RWPE2 (cell line): ENCODE measurements around the gene SERPINB4.

Experiments used
- ATAC-seq: fragments of 200-7000 bp; cut with Tn5 transposase; 3 replicates; pipeline ENCODE4 v1.9.1; 2021; ENCODE audit warnings: low read depth
- DNase-seq: peaks from one replicate; pipeline ENCODE4 v3.0.0-alpha.2; 2020; ENCODE audit warnings: low spot score
- H3K27ac ChIP-seq: fragments of 450-650 bp; 2 replicates; pipeline ENCODE4 v1.5.1; 2017; ENCODE audit warnings: mild to moderate bottlenecking; ENCODE audit not compliant: poor library complexity, severe bottlenecking
- H3K27me3 ChIP-seq: fragments of 250-450 bp; sonication (Bioruptor Pico); 2 replicates; pipeline ENCODE4 v1.5.1; 2021; ENCODE audit warnings: mild to moderate bottlenecking, moderate library complexity; ENCODE audit not compliant: insufficient read depth, poor library complexity, severe bottlenecking
- H3K36me3 ChIP-seq: fragments of 250-450 bp; sonication (Bioruptor Pico); 2 replicates; pipeline ENCODE4 v1.5.1; 2020; ENCODE audit warnings: low read depth, mild to moderate bottlenecking, moderate library complexity
- H3K4me1 ChIP-seq: fragments of 250-450 bp; sonication (Bioruptor Pico); 2 replicates; pipeline ENCODE4 v1.5.1; 2021; ENCODE audit warnings: mild to moderate bottlenecking, moderate library complexity; ENCODE audit not compliant: insufficient read depth, poor library complexity, severe bottlenecking
- H3K4me3 ChIP-seq: fragments of 250-450 bp; sonication (Bioruptor Pico); 2 replicates; pipeline ENCODE4 v1.5.1; 2021; ENCODE audit warnings: mild to moderate bottlenecking, moderate library complexity; ENCODE audit not compliant: severe bottlenecking
- H3K9me3 ChIP-seq: fragments of 250-450 bp; sonication (Bioruptor Pico); 2 replicates; pipeline ENCODE4 v1.5.1; 2021; ENCODE audit warnings: mild to moderate bottlenecking, moderate library complexity; ENCODE audit not compliant: severe bottlenecking
- TF ChIP-seq, protein P1 (sequence below): fragments of 450-650 bp; IDR thresholded peaks from one replicate; pipeline ENCODE4 v1.5.1; 2017; ENCODE audit warnings: mild to moderate bottlenecking, moderate library complexity; ENCODE audit not compliant: poor library complexity, severe bottlenecking

Gene SERPINB4

DNA sequence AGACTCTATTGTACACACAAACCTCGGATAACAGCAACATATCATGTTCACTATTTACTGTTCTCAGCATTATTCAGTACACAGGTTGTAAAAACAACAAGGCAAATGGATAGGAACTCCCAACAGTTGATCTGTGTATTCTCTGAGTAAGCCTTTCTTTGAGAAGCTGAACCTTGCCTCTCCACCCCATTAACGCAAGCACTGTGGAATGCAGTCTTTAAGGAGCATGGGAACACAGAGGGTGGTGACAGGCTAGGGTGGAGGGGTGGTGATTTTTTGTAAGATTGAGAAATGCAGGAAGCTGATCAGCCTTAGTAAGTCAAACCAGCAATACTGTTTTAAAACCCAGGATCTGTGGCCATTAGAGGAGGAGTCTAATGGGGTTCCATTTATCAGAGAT, 39.1 kb upstream of the SERPINB4 start:
- H3K9me3 ChIP-seq, result no peaks in the 10 kb centered on the region
- H3K36me3 ChIP-seq, result no peaks in the 10 kb centered on the region
- H3K27me3 ChIP-seq, result no peaks in the 10 kb centered on the region
- peaks cover 40% of the 10 kb centered on the region for H3K4me1 ChIP-seq
- DNase-seq (peak; percentile 75), ATAC-seq (peak; percentile 98)
- TF ChIP-seq, protein P1, sequence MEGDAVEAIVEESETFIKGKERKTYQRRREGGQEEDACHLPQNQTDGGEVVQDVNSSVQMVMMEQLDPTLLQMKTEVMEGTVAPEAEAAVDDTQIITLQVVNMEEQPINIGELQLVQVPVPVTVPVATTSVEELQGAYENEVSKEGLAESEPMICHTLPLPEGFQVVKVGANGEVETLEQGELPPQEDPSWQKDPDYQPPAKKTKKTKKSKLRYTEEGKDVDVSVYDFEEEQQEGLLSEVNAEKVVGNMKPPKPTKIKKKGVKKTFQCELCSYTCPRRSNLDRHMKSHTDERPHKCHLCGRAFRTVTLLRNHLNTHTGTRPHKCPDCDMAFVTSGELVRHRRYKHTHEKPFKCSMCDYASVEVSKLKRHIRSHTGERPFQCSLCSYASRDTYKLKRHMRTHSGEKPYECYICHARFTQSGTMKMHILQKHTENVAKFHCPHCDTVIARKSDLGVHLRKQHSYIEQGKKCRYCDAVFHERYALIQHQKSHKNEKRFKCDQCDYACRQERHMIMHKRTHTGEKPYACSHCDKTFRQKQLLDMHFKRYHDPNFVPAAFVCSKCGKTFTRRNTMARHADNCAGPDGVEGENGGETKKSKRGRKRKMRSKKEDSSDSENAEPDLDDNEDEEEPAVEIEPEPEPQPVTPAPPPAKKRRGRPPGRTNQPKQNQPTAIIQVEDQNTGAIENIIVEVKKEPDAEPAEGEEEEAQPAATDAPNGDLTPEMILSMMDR, result no peak
- peak overlapping the region; percentile 92 for H3K27ac ChIP-seq
- H3K4me3 ChIP-seq, result no peak overlapping the region

DNA sequence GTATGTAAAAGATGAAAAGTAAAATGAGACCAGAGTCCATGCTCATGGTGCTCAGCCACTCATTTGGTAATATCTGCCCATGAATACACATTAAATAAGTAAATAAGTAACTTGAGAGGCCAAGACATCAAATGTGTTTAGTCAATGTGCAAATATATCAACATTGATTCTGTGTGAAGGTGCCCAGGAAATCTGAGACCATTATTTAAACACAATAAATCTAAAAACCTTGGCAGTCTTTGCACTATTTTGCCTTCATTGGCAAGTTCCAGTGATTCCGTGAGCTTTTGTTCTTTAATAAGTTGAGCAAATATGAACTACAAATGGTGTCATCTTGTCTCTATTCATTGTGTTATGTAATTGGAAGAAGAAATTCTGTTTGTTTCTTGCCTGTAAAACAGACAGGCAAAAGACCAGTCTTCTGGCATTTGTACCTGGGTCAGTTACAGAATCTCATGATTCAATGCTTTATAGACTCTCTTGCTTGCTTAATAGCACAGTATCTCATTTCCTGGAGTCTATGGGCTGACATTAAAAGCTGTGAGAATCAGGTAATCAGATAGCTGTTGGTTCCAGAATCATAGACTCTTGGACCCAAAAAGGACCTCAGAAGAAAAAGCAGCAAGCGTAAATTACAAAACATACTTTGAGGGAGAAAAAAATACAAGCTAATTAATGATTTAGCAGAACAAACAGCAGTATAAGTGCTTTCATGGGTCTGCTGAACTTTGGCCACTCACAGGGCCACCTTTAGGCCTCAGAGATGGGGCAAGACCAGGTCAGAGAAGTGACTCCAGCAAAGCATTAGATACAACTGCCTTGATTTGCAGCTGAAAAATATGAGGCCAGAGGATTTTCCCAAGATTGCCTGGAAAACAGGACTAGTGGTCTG, 37.6 kb upstream of the SERPINB4 start:
- H3K9me3 ChIP-seq, result no peaks in the 10 kb centered on the region
- no peaks in the 10 kb centered on the region for H3K27me3 ChIP-seq
- H3K36me3 ChIP-seq, result no peaks in the 10 kb centered on the region
- DNase-seq (no peak), ATAC-seq (peak; percentile 38; the same call in 2 of the 3 replicates)
- peak overlapping the region; percentile 92 for H3K27ac ChIP-seq
- H3K4me3 ChIP-seq, result no peak overlapping the region
- TF ChIP-seq, protein P1, result no peak
- peaks cover 40% of the 10 kb centered on the region for H3K4me1 ChIP-seq

DNA sequence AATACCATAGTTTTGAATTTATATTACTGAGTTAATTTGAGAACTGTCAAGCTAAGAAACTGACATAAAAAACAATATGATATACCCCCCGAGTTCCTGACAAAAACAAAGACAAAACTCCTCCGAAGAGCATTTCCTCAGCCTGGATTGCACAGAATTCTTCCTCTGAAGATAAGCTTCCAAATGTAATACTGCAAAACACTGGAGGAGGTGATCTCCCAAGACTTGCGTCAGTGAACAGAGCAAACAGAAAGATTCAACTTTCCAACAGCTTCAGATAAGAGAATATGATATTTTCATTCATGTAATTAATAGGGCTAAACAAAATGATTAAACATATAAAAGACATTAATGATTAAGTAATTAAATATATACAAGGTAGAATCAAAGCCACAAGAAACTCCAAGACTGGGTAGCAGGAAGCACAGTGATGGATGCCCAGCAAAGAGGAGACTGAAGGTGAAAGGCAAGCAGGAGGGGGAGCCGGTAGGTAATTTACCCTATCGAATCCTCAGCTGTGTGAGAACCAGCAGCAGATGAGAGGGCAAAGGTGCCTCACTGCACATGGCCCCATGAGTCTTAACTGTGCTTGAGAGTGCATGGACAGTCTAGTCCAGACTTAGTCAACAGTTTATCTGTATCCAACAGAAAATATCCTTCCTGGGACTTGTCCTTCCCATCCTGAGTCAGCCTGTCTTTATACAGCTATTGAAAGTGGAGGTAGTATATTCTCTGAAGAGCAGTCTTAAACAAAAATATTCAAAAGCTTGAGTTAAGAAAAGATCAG, 36.0 kb upstream of the SERPINB4 start:
- peaks cover 40% of the 10 kb centered on the region for H3K4me1 ChIP-seq
- DNase-seq (no peak), ATAC-seq (no peak)
- no peaks in the 10 kb centered on the region for H3K9me3 ChIP-seq
- H3K27me3 ChIP-seq, result no peaks in the 10 kb centered on the region
- H3K36me3 ChIP-seq, result no peaks in the 10 kb centered on the region
- TF ChIP-seq, protein P1, result no peak
- H3K4me3 ChIP-seq, result no peak overlapping the region
- peak overlapping the region; percentile 92 for H3K27ac ChIP-seq

DNA sequence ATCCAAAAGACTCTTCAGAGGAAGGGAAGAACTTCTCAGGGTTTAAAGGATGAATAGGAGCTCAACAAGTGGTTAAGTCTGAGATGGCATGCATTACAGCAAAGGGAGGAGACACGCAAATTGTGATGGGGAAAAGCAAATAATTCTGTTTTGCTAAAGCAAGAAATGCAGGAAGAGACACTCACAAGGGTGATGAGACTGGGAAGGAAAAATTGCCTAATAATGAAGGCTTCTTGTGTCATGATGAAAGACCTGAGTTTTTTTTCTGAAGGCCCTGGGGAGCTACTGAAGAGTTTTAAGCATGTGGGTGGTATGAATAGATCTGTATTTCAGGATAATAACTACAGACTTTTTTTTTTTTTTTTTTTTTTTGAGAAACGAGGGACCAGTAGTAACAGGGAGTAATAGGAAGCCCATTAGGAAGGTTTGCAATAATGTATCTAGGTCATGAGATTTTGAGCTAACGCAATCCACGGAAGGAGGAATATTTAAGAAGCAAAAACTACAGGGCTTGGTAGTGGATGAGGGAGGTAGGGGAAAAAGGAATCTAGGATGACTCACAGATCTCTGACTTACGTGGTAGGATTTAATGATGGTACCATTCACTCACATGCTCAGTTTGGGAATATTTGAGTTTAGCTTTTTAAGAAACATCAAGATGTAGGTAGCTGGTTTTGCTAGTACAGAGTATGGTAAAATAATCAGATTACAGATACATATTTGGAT, 33.6 kb upstream of the SERPINB4 start:
- H3K9me3 ChIP-seq, result no peaks in the 10 kb centered on the region
- H3K27ac ChIP-seq, result no peak overlapping the region
- no peak for ATAC-seq
- H3K27me3 ChIP-seq, result no peaks in the 10 kb centered on the region
- H3K4me1 ChIP-seq, result peaks cover 18% of the 10 kb centered on the region
- no peak overlapping the region for H3K4me3 ChIP-seq
- DNase-seq, result no peak
- TF ChIP-seq, protein P1, result no peak
- H3K36me3 ChIP-seq, result no peaks in the 10 kb centered on the region
